Measurements from ENCODE around the gene AGGF1. TPM values are rescaled to one million over a fixed set of nuclear protein-coding genes. Genes with fewer than 3 reads are reported as not detected.

AGGF1 gene
- total RNA-seq, 1 experiment from 2014 or later = 23.2 TPM

GRCh38 chr5:76986825-76987526 lies 43.2 kb upstream of the AGGF1 start:
- no peak for ATAC-seq
- H3K27ac Mint-ChIP-seq = no peak overlapping the region
- TF ChIP-seq ATF6 (CRISPR knock-in tag; IDR thresholded peaks at IDR 0.05) = no peak
- TF ChIP-seq NR2C2 (CRISPR knock-in tag; IDR thresholded peaks at IDR 0.05) = no peak
- no peak for TF ChIP-seq CBFB (CRISPR knock-in tag; IDR thresholded peaks at IDR 0.05; ENCODE audit: low read depth)
- TF ChIP-seq GABPB1 (CRISPR knock-in tag; IDR thresholded peaks at IDR 0.05) = no peak
- TF ChIP-seq ARID4B (CRISPR knock-in tag; IDR thresholded peaks at IDR 0.05; ENCODE audit: borderline replicate concordance) = no peak
- TF ChIP-seq IRF1 (CRISPR knock-in tag; IDR thresholded peaks at IDR 0.05) = no peak
- TF ChIP-seq E2F1 (CRISPR knock-in tag; IDR thresholded peaks at IDR 0.05) = no peak
- no peak for TF ChIP-seq USF2 (CRISPR knock-in tag; IDR thresholded peaks at IDR 0.05)
- TF ChIP-seq ZNF671 (CRISPR knock-in tag; IDR thresholded peaks at IDR 0.05) = no peak
- no peak for TF ChIP-seq NR3C1 (CRISPR knock-in tag; conservative IDR thresholded peaks at IDR 0.05; ENCODE audit: low read depth)
- TF ChIP-seq SMAD4 (CRISPR knock-in tag; IDR thresholded peaks at IDR 0.05) = no peak
- no peak for TF ChIP-seq FOXP4 (CRISPR knock-in tag; IDR thresholded peaks at IDR 0.05)
- TF ChIP-seq JAZF1 (CRISPR knock-in tag; IDR thresholded peaks at IDR 0.05) = no peak
- TF ChIP-seq E2F5 (CRISPR knock-in tag; IDR thresholded peaks at IDR 0.05) = no peak
- no peak for TF ChIP-seq RORB (CRISPR knock-in tag; IDR thresholded peaks at IDR 0.05)
- no peak for DNase-seq (ENCODE audit: low spot score)
- H3K4me3 Mint-ChIP-seq = no peak overlapping the region
- no peaks in the 10 kb centered on the region for H3K4me1 Mint-ChIP-seq
- no peaks in the 10 kb centered on the region for H3K27me3 Mint-ChIP-seq (ENCODE audit: low read depth)
- H3K9me3 Mint-ChIP-seq = peaks cover 5% of the 10 kb centered on the region; the same call in 1 of the 2 replicates
- ChIA-PET POLR2A (no interaction called here), CTCF (no interaction called here)
- H3K36me3 Mint-ChIP-seq = no peaks in the 10 kb centered on the region
